ENCODE data around the gene ZNF764.
"Not testable (repeated sequence)": the region's sequence is repeated elsewhere in the genome, so short reads cannot be mapped to it uniquely, and the experiment has no call there.

Gene ZNF764

DNA sequence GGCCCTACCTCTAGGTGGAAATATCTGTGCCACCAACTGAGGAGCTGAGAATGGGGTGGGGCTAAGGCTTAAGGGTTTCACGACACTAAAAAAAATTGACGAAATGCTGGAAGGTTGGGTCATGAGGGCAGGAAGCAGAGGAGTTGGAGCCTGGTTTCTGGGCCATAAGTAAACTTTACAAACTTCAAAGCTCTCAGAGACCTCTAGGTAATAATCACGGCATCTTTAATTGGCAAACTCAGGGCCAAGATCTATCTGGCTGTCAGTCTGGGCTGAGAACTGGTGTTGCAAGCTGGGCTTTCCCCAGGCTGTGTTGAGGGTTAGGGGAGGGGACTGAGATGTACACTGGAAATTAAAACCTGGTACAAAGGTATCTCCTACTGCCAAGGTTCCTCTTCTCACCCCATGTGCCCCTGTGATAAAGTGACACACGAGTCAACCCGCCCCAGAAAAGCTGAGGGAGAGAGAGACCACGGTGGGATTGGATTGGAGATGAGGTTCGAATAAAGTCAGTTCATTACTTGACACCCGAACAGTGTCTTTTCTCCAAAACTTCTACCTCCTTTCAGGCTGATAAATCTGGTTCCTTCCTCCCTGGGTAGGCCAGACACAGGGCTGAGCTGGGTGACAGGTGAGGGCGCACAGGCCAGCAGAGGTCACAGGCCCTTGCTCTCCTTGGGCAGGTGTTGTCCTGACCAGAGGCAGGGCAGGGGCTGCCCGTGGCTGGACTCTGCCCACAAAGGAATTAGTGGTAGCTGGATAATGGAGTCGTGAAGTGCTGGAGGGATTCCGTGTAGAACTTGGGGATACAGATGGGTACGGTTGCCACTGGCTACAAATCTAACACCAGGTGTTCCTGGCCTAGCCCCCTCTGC lies 27.8 kb downstream of the ZNF764 start:
- Mint-ChIP-seq H3K9me3 (no peaks in the 10 kb centered on the region), H3K27me3 (no peaks in the 10 kb centered on the region), H3K27ac (peak overlapping the region; percentile 49), H3K4me3 (no peak overlapping the region), H3K4me1 (peaks cover 49% of the 10 kb centered on the region), H3K36me3 (ENCODE audit: low read depth) (peaks cover 17% of the 10 kb centered on the region)
- ATAC-seq (no peak), DNase-seq (no peak)

DNA sequence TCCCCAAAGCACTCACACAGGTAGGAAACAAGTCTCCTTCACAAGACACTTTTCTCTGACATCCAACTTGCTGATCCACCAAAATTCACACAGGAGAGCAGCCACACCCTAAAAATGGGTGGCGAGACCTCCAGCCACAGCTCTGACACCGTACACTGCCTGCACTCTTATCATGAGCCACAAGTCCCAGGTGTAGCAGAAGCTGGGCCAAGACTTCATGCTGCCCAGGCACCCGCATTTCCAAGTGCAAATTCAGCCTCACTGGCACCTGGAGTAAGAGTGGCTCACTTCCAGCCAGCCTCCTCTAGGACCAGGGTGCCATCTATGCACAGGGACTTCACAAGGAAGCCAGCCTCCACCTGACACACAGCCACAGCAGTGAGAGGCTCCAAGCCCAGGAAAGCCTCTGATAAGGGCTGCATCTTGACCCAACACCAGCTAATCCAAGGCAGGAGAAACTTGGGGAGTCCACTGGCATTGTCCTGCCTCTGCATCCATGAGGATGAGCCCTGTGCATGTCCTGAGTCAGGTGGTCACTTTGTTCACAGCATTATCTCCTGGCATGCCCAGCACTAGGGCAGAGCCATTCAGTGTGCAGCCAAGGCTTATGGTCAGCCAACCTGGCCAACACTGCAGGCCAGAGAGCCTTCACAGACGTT lies 29.2 kb downstream of the ZNF764 start:
- H3K27ac Mint-ChIP-seq = no peak overlapping the region
- H3K4me1 Mint-ChIP-seq = peaks cover 42% of the 10 kb centered on the region
- H3K36me3 Mint-ChIP-seq (ENCODE audit: low read depth) = peaks cover 12% of the 10 kb centered on the region
- H3K9me3 Mint-ChIP-seq = no peaks in the 10 kb centered on the region
- no peaks in the 10 kb centered on the region for H3K27me3 Mint-ChIP-seq
- no peak for ATAC-seq
- H3K4me3 Mint-ChIP-seq = no peak overlapping the region
- no peak for DNase-seq

DNA sequence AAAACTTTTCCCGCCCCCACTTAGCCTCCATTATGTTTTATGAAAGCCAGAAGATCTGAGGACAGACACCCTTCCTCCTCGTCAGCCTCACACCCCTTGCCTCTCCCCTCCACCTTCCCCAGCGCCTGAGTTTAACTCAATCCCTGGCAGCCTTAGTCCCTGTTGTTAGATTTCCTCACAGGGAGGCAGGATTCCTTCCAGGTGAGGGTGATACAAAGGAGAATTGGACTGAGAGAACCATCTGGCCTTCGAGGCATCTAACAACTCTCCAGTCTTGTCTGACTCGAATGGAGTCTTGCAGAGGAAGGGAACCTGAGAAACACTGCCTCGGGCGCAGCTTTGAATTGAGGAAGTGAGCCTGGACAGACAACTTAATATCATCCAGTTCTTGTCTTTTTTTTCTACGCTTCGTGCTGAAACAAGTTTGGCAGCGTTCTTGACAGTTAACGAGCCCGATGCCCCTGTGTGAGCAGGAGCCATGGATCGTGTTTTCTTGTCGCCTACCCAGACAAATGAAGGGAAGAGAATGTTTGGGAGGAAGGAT lies 30.5 kb downstream of the ZNF764 start:
- H3K36me3 Mint-ChIP-seq (ENCODE audit: low read depth) = peaks cover 10% of the 10 kb centered on the region
- H3K4me3 Mint-ChIP-seq = peak overlapping the region; percentile 73
- DNase-seq (peak; percentile 20), ATAC-seq (no peak)
- peaks cover 36% of the 10 kb centered on the region for H3K4me1 Mint-ChIP-seq
- H3K27me3 Mint-ChIP-seq = no peaks in the 10 kb centered on the region
- peak overlapping the region; percentile 70 for H3K27ac Mint-ChIP-seq
- no peaks in the 10 kb centered on the region for H3K9me3 Mint-ChIP-seq

DNA sequence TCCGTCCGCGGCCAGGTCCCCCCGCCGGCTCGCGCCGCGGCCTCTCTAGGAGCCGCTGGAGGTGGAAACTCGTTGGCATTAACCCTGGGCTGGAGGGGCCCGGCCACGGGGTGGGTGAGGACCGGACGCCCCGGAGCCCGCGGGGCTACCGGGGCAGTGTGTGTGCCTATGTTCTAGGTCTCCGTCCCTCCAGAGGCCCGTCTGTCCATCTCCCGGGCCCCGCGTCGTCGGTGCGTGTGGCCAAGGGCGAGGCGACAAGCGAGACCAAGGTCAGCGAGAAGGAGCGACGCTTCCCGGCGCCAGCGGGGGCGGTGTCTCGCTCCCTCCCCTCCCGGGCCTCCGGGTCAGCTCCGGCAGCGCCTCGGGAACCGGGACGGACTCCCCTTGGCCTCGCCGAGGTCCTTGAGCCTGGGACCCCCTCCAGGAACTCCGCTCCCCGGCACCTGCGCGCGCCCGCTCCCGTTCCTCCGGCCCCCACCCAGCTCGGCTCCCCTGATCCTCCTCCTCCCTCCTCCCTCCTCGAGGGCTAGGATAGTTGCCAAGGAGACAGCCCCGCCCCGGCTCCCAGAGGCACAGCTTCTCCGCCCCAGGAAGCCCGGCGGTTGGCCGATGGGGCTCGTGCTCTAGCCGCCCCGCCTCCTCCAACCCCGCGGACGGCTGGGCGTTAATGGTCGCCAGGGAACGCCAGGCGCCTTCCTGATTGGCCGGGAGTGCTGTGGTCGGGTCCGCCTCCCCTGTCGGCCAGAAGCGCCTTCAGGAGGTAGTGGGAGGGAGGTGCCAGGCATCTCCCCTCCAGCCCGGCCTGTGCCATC lies 31.1 kb downstream of the ZNF764 start:
- Mint-ChIP-seq H3K4me1 (peaks cover 36% of the 10 kb centered on the region), H3K4me3 (peak overlapping the region; percentile 73), H3K27ac (peak overlapping the region; percentile 70), H3K27me3 (no peaks in the 10 kb centered on the region), H3K9me3 (no peaks in the 10 kb centered on the region), H3K36me3 (ENCODE audit: low read depth) (peaks cover 14% of the 10 kb centered on the region)
- ATAC-seq = peak; percentile 91
- peak; percentile 97 for DNase-seq

DNA sequence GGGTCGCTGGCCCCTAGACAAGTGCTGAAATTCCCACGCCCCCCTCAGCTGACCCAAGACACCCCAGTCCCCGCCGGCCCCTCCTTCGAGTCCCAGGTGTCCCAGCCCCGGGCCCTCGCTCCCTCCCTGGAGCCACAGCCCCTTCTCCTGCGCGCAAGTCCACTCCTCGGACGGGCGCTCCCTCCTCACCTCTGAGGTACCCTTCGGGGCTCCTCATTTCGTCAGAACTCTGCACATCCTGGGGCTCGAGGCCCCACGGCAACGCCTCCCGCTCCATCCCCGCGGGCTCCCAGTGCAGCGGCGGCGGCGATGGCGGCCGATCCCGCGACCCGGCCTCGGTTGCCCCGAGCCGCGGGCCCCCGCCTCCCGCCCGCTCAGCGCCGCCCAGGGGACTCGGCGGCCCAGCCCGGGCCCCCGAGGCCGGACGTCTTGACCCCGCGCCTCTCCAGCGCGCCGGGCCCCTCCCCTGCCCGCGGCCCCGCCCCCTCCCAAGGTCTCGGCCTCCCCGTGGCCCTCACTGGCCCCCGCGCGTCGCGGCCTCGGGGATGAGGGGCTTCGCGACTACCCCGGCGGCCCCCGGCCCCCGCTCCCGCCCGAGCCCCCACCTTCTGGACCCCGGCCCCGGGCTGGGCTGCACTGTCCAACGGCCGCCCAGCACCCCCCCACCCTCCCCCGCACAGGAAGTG lies 31.9 kb downstream of the ZNF764 start, which contains the start of gene ZNF768:
ZNF768 (minus strand) TSS at position 430 of the 686 bp plus-strand sequence; CDS start at position 277, 153 bp downstream.
- H3K9me3 Mint-ChIP-seq = no peaks in the 10 kb centered on the region
- H3K4me3 Mint-ChIP-seq = peak within 1 kb of the TSS; percentile 77
- peaks cover 11% of the 10 kb centered on the region for H3K36me3 Mint-ChIP-seq (ENCODE audit: low read depth)
- peak within 1 kb of the TSS; percentile 70 for H3K27ac Mint-ChIP-seq
- no peaks in the 10 kb centered on the region for H3K27me3 Mint-ChIP-seq
- H3K4me1 Mint-ChIP-seq = peaks cover 32% of the 10 kb centered on the region
- DNase-seq = no peak
- peak; percentile 3 for ATAC-seq

DNA sequence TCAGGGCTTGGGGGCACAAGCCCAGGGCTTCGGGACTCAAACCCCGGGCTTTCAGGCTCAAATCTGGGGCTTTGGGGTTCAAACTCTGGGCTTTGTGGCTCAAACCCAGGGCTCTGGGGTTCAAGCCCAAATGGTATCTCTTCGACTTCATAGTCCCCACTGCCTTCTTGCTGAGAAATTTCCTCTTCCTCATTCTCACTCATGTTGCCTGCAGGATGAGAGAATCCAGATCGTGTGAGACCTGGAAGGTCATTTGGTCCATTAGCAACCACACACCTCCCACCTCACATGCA lies 32.4 kb downstream of the ZNF764 start:
- Mint-ChIP-seq H3K27me3 (no peaks in the 10 kb centered on the region), H3K27ac (no peak overlapping the region), H3K9me3 (no peaks in the 10 kb centered on the region), H3K4me3 (peak overlapping the region; percentile 77), H3K36me3 (ENCODE audit: low read depth) (peaks cover 7% of the 10 kb centered on the region), H3K4me1 (peaks cover 29% of the 10 kb centered on the region)
- ATAC-seq (no peak), DNase-seq (no peak)

DNA sequence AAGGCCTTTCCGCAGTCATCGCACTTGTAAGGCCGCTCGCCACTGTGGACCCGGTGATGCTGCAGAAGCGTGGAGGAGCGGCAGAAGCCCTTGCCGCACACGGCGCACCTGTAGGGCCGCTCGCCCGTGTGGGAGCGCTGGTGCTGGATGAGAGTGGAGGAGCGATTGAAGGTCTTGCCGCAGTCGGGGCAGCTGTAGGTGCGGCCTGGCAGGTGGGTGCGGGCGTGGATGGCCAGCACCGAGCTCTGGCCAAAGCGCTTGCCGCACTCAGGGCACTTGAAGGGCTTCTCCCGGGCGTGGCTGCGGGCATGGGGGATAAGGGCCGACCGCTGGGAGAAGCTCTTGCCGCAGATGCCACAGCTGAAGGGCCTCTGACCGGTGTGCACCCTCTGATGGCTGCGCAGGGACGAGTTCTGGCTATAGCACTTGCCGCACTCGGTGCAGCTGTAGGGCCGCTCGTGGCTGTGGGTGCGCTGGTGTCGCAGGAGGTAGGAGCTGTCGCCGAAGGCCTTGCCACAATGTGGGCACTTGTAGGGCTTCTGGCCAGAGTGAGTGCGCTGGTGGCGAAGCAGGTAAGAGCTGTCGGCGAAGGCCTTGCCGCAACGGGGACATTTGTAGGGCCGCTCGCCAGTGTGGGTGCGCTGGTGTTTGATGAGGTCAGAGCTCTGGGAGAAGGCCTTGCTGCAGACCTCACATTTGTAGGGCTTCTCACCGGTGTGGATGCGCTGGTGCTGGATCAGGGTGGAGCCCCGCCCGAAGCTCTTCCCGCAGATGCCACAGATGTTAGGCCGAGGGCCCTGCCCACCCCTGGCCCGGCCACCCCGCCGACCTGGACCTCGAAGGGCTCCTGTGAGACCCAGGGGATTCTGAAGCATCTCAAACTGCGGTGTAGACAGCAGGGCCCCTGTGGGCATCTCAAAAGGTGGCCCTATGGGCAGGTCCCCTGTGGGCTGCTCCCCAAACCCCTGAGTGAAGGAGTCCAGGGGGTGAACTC lies 33.3 kb downstream of the ZNF764 start:
- H3K36me3 Mint-ChIP-seq (ENCODE audit: low read depth) = peaks cover 9% of the 10 kb centered on the region
- DNase-seq (no peak), ATAC-seq (no peak)
- H3K4me1 Mint-ChIP-seq = peaks cover 20% of the 10 kb centered on the region
- no peaks in the 10 kb centered on the region for H3K9me3 Mint-ChIP-seq
- H3K27ac Mint-ChIP-seq = no peak overlapping the region
- no peaks in the 10 kb centered on the region for H3K27me3 Mint-ChIP-seq
- peak overlapping the region; percentile 6 for H3K4me3 Mint-ChIP-seq

DNA sequence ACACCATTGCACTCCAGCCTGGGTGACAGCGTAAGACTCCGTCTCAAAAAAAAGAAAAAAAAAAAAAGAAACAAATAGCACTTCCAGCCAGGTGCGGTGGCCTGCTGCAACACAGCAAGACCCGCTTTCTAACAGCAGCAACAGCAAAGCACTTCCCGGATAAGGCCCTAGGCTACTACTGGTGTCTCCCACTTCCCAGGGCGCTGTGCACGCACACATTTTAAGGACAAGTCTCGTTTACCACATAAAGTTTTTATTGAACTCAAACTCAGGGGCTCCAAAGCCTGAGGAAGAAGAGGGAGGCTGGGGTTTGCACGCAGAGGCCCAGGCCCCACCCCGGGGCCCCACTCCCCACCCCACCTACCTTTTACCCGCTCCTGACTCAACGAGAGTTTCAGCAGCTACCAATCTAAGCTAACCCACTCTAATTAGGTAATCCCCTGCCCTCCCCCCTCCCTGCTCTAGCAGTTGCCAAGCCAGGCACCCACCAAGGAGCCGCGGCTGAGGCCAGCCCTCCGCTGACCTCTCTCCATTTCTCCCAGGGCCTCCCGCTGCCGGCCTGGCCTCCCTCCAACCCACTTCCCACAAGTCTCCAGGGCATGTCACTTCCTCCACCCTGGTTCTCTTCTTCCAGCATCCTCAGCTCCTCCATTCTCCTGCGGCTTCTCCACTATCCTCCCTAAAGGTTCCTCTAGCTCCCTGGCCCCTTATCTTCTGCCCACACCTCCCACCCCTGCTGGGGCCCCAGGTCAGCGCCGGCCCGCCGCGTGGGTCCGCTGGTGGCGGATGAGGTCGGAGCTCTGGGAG lies 34.2 kb downstream of the ZNF764 start:
- no peaks in the 10 kb centered on the region for H3K27me3 Mint-ChIP-seq
- H3K4me3 Mint-ChIP-seq = no peak overlapping the region
- ATAC-seq = no peak

DNA sequence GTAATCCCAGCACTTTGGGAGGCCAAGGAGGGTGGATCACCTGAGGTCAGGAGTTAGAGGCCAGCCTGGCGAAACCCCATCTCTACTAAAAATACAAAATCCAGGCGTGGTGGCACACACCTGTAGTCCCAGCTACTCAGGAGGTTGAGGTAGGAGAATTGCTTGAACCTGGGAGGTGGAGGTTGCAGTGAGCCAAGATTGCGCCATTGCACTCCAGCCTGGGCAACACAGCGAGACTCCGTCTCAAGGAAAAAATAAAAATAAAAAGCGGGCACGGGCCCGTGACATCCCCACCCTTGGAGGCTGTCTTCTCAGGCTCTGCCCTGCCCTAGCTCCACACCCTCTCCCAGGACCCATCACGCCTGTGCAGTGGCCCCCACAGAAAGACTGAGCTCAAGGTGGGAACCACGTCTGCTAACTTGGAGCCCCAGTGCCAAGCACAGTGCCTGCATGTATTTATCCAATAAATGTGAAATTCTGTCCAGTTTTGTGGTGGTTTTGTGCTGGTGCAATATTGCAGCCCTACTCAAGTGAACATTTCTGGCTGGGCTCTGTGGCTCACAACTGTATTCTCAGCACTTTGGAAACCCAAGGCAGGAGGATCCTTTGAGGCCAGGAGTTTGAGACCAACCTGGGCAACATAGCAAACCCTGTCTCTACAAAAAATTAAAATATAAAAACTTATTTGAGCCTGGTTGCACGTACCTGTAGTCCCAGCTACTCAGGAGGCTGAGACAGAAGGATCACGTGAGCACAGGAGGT lies 35.3 kb downstream of the ZNF764 start:
- not testable (repeated sequence) for ATAC-seq, H3K27ac Mint-ChIP-seq, H3K27me3 Mint-ChIP-seq, H3K9me3 Mint-ChIP-seq, DNase-seq, H3K4me1 Mint-ChIP-seq, H3K4me3 Mint-ChIP-seq
- peaks cover 24% of the 10 kb centered on the region for H3K36me3 Mint-ChIP-seq (ENCODE audit: low read depth)

More for the DNA sequence above, 34.2 kb downstream of the ZNF764 start:
- H3K36me3 Mint-ChIP-seq (ENCODE audit: low read depth) = peaks cover 17% of the 10 kb centered on the region
- no peak for DNase-seq
- peaks cover 18% of the 10 kb centered on the region for H3K4me1 Mint-ChIP-seq
- no peak overlapping the region for H3K27ac Mint-ChIP-seq
- H3K9me3 Mint-ChIP-seq = no peaks in the 10 kb centered on the region

DNA sequence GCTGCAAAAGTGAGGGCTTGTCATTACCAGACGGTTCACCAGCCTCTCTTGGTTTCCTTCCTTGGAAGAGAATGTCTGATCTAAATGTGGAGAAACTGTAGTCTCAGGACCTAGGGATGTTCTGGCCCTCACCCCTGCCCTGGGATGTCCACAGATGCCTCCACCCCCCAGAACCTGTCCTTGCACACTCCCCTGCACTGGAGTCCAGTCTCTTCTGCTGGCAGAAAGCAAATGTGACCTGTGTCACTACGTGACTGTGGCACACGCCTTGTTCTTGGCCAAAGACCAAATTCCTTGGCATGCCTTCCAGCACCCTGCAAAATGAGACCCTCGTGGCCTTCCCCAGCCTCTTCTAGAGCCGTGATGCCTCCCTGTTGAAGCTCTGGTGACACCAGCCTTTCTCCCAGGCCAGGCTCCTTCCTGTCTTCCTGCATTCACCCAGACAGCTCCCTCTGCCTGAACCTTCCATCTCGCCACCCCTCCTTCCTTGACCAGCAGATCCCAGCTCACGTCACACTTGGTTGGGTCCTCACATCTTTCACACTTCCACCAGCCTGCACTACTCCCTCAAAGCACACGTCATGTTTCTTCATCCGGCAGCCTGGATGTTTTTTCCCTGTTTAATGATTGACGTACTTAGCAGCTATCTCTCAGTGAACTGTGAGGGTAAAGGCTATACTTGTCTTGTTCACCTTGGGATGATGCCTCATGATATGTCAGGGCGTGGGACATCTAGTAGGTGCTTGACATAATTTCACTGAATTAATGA lies 36.1 kb downstream of the ZNF764 start:
- peaks cover 32% of the 10 kb centered on the region for H3K36me3 Mint-ChIP-seq (ENCODE audit: low read depth)
- no peaks in the 10 kb centered on the region for H3K27me3 Mint-ChIP-seq
- H3K9me3 Mint-ChIP-seq = no peaks in the 10 kb centered on the region
- H3K4me1 Mint-ChIP-seq = peaks cover 3% of the 10 kb centered on the region
- H3K27ac Mint-ChIP-seq = peak overlapping the region; percentile 36
- DNase-seq = no peak
- H3K4me3 Mint-ChIP-seq = no peak overlapping the region
- ATAC-seq = no peak

DNA sequence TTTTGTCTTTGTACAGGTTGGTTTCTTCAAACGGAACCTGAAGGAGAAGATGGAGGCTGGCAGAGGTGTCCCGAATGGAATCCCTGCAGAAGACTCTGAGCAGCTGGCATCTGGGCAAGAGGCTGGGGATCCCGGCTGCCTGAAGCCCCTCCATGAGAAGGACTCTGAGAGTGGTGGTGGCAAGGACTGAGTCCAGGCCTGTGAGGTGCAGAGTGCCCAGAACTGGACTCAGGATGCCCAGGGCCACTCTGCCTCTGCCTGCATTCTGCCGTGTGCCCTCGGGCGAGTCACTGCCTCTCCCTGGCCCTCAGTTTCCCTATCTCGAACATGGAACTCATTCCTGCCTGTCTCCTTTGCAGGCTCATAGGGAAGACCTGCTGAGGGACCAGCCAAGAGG lies 36.7 kb downstream of the ZNF764 start:
- H3K9me3 Mint-ChIP-seq = no peaks in the 10 kb centered on the region
- H3K27me3 Mint-ChIP-seq = no peaks in the 10 kb centered on the region
- H3K4me1 Mint-ChIP-seq = peaks cover 5% of the 10 kb centered on the region
- DNase-seq (no peak), ATAC-seq (no peak)
- no peak overlapping the region for H3K27ac Mint-ChIP-seq
- no peak overlapping the region for H3K4me3 Mint-ChIP-seq
- H3K36me3 Mint-ChIP-seq (ENCODE audit: low read depth) = peaks cover 37% of the 10 kb centered on the region
